T-helper 17 cell (primary cell): ENCODE measurements around the gene TNS2. TPM values are rescaled to one million over a fixed set of nuclear protein-coding genes. Genes with fewer than 3 reads are reported as not detected.

Source experiments
- ATAC-seq: fragments of 150-1000 bp; cut with Tn5 transposase; 2 replicates; pipeline ENCODE4 v1.10.0; 2021; ENCODE audit warnings: mild to moderate bottlenecking, moderate library complexity
- DNase-seq, 3 donors: peaks; one replicate each; pipeline versions ENCODE4 v3.0.0 to v3.0.0-alpha.2; 2020 to 2021
- H3K9me3 ChIP-seq: one replicate; pipeline ENCODE4 v1.7.0; 2013; ENCODE audit warnings: low read length, mild to moderate bottlenecking; ENCODE audit not compliant: control insufficient read depth, poor library complexity, severe bottlenecking
- H3K27ac Mint-ChIP-seq: one replicate; pipeline ENCODE4 v1.8.0; 2022; ENCODE audit warnings: mild to moderate bottlenecking, moderate library complexity, mixed read lengths
- H3K27me3 Mint-ChIP-seq: one replicate; pipeline ENCODE4 v1.8.0; 2022; ENCODE audit warnings: mixed read lengths
- H3K36me3 Mint-ChIP-seq: one replicate; pipeline ENCODE4 v1.8.0; 2022; ENCODE audit warnings: low read depth, mixed read lengths
- H3K4me1 Mint-ChIP-seq: one replicate; pipeline ENCODE4 v1.8.0; 2022; ENCODE audit warnings: mild to moderate bottlenecking, mixed read lengths
- H3K4me3 Mint-ChIP-seq: one replicate; pipeline ENCODE4 v1.8.0; 2022; ENCODE audit warnings: mild to moderate bottlenecking, moderate library complexity, mixed read lengths
- total RNA-seq, 4 donors: library from RNA in 2 of 4; stranded (reverse) in 2 of 4; gene quantifications; one replicate each; pipeline ENCODE4 v1.2.3 and lab custom pipeline; 2022 to 2026

TNS2 gene
- total RNA-seq, 2 donors from 2014 or later: 1.4 to 3.1 TPM

DNA sequence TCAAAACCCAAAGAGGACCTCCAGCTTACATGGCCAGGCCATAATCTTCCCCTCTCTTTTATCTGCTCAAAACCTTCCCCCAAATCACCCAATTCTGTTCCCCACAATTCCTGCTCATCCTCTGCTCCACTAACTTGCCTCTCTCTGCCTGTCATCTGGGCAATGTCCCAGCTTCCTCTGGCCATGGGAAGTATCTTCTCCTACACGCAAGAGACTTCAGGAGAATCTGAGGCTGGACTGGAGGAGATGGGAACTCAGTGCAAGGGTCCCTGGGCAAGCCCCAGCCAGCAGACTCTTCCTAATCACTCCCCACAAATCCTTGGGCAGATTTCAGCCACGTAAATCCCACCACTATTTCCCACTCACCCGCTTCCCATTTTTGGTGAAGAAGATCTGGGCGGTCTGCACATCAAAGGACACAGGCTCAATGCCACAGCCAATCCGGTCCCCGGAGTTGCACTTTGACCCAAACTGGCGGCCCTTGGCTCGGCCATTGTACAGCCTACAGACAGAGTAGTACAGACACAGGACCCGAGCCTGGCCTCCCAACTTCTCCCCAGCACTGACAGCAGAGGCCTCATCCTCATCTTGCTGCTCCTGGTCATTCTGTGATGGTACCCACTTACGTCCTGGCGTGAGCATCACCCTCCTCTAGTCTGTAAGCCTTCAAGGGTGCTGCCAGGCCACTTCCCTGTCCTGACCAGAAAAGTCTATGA lies 24.6 kb downstream of the TNS2 start:
- no peaks in the 10 kb centered on the region for H3K27me3 Mint-ChIP-seq
- H3K27ac Mint-ChIP-seq: peak overlapping the region; percentile 37
- H3K36me3 Mint-ChIP-seq: peaks cover 10% of the 10 kb centered on the region
- DNase-seq: no peak
- H3K4me3 Mint-ChIP-seq: no peak overlapping the region
- no peaks in the 10 kb centered on the region for H3K9me3 ChIP-seq
- peaks cover 42% of the 10 kb centered on the region for H3K4me1 Mint-ChIP-seq
- ATAC-seq: no peak

DNA sequence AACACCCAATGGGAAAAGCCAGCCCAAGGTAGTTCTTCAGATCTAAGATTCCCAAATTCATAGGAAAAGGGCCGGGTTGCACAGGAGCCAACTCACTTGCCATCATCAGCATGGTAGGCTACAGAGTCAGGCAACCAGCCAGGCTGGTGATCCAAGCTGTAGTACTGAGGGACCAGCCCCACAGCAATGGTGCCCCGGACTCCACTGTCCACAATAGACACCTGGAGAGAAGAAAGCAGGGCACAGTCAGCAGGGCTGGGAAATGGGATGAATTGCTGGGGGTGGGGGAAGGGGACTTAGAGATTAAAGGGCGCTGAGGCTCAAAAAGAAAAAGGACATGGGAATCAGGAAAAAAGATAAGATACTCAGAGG lies 25.1 kb downstream of the TNS2 start:
- peaks cover 10% of the 10 kb centered on the region for H3K36me3 Mint-ChIP-seq
- ATAC-seq: no peak
- DNase-seq: no peak
- H3K4me3 Mint-ChIP-seq: no peak overlapping the region
- no peaks in the 10 kb centered on the region for H3K9me3 ChIP-seq
- H3K4me1 Mint-ChIP-seq: peaks cover 46% of the 10 kb centered on the region
- no peak overlapping the region for H3K27ac Mint-ChIP-seq
- no peaks in the 10 kb centered on the region for H3K27me3 Mint-ChIP-seq

DNA sequence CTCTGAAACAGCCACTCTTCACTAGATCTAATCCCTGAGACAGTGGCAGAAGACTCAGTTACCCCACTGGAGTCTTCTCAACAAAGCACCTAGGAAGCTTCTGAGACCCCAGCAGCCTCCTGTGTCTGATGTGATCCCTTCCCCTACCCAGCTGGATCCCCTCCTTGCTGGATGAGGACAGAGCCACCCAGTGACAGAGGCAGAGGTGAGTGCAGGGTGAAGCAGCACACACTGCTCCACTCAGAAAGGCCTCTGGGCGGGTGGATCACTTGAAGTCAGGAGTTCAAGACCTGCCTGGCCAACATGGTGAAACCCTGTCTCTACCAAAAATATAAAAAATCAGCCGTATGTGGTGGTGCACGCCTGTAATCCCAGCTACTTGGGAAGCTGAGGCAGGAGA lies 26.6 kb downstream of the TNS2 start:
- no peak for ATAC-seq
- H3K27ac Mint-ChIP-seq: peak overlapping the region; percentile 88
- H3K9me3 ChIP-seq: no peaks in the 10 kb centered on the region
- H3K36me3 Mint-ChIP-seq: peaks cover 10% of the 10 kb centered on the region
- no peak overlapping the region for H3K4me3 Mint-ChIP-seq
- peaks cover 41% of the 10 kb centered on the region for H3K4me1 Mint-ChIP-seq
- DNase-seq: no peak
- H3K27me3 Mint-ChIP-seq: no peaks in the 10 kb centered on the region

DNA sequence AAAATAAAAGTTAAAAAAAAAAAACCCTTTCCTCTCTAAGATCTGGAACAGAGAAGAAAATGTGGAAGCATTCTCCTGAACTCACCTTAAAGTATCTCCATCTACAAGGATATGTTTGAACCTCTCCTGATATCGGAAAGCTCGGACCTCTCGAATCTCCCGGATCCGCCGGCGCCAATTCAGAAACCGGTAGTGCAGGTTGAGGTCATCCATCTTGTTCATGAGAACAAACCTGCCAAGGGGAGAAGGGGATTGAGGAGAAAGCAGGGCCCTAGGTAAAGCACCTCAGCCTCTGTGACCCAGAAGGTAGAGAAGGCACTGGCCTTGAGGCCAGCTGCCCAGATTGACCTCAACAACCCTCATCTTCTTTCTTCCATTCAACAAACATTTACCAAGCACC lies 27.2 kb downstream of the TNS2 start:
- H3K9me3 ChIP-seq: no peaks in the 10 kb centered on the region
- Mint-ChIP-seq H3K4me3 (no peak overlapping the region), H3K4me1 (peaks cover 38% of the 10 kb centered on the region), H3K27me3 (no peaks in the 10 kb centered on the region), H3K27ac (peak overlapping the region; percentile 88), H3K36me3 (peaks cover 10% of the 10 kb centered on the region)
- ATAC-seq: no peak
- no peak for DNase-seq

DNA sequence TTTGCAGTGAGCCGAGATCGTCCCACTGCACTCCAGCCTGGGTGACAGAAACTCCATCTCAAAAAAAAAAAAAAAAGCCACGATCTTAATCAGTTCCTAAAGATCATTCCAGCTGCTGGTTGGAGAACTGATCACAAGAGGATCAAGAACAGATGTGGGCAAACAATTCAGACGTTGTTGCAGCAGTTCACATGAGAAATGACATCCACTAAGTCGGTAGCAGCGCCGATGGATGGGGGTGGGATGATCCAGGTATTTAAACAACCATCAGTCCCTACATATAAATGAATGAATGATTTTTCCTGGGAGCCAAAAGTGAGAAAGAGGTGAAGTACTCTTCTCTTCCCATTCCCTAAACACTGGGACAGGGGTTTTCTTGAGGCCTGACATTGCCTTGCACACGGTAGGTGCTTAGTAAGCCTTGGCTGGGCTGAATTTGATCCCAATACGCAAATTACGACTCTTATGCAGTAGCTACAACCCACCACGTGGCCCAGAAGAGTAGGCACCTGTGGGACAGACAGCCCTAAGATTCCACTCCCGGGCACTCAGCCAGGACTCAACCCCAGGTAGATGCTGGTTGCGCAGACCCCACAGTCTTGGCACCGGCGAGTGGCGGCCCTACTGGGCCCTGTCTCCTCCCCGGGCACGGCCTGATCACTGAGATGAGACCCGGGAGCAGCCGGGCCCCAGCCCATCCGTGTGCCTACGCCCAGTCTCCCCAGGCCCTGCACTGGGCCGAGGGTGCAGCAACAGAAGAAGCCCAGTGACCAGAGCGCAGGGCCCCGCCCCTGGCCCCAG lies 28.8 kb downstream of the TNS2 start:
- ATAC-seq: peak; percentile 52
- H3K4me1 Mint-ChIP-seq: peaks cover 34% of the 10 kb centered on the region
- DNase-seq: no peak
- peak overlapping the region; percentile 98 for H3K4me3 Mint-ChIP-seq
- peaks cover 10% of the 10 kb centered on the region for H3K36me3 Mint-ChIP-seq
- H3K9me3 ChIP-seq: no peaks in the 10 kb centered on the region
- H3K27me3 Mint-ChIP-seq: no peaks in the 10 kb centered on the region
- H3K27ac Mint-ChIP-seq: peak overlapping the region; percentile 88

DNA sequence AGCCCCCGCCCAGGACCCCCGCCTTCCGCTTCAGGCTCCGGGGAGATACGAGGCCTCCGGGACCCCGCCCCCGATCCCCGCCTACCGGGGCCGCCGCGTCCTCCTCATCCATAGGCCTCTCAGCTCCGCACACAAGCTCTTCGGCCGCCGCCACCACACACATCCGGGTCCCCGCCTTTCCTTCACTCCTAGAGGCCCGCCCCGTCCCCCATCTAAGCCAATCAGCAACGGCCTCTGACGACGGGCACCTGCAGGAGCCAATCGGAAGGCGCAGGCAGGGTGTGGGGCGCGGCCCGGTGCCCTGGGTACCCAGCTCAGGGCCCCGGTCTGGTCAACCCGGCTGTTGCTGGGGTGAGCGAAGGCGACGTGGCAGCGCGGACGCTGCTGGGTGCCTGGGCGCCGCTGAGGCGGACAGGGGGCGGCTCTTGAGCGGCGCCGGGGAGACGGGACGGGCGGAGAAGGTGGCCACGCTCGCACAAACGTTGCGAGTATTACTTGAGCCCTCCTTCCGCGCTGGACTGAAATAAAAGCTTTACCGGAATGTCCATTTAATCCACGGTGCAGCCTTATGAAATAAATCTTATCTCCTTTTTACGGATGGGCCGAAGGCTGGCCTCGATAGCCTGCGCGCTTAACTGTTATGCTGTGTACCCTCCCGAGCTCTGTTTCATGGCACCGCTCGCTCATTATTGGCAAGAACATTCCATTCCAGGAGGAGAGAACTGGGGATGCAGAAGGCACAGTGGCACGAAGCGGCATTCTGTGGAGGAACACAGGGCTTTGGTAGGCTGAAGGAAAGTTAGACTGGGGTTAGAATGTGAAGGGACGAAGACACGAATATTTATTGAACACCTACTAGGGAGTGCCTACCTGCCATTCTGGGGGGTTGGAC lies 29.6 kb downstream of the TNS2 start, which contains the start of gene SPRYD3:
SPRYD3 (minus strand) TSS at position 165 of the 892 bp plus-strand sequence; CDS start at position 108, 57 bp downstream.
- Mint-ChIP-seq H3K36me3 (peaks cover 10% of the 10 kb centered on the region), H3K4me1 (peaks cover 30% of the 10 kb centered on the region), H3K27ac (peak within 1 kb of the TSS; percentile 88), H3K27me3 (no peaks in the 10 kb centered on the region), H3K4me3 (peak within 1 kb of the TSS; percentile 98)
- H3K9me3 ChIP-seq: no peaks in the 10 kb centered on the region
- ATAC-seq (peak; percentile 97), DNase-seq (peak; percentile 94 to 97 (median 96))

DNA sequence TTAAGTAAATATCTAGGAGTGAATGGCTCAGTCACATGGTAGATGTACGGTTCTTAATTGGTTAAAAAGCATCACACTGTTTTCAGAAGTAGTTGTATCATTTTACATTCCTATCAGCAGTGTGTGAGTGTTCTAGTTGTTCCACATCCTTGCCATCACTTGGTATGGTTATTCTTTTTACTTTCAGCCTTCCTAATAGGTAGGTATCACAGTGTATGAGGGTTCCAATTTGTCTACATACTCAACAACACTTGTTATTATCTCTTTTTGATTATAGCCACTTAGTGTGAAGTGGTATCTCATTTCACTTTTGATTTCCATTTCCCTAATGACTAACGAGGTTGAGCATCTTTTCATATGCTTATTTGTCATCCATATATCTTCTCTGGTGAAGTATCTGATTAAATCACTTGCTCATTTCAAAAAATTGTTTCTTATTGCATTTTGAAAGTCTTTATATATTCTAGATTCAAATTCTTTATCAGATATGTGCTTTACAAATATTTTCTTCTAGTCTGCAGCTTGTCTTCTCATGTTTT lies 32.8 kb downstream of the TNS2 start:
- no peak overlapping the region for H3K27ac Mint-ChIP-seq
- no peaks in the 10 kb centered on the region for H3K9me3 ChIP-seq
- H3K27me3 Mint-ChIP-seq: peaks cover 13% of the 10 kb centered on the region
- no peak overlapping the region for H3K4me3 Mint-ChIP-seq
- no peak for DNase-seq
- no peak for ATAC-seq
- peaks cover 13% of the 10 kb centered on the region for H3K4me1 Mint-ChIP-seq
- H3K36me3 Mint-ChIP-seq: peaks cover 5% of the 10 kb centered on the region

DNA sequence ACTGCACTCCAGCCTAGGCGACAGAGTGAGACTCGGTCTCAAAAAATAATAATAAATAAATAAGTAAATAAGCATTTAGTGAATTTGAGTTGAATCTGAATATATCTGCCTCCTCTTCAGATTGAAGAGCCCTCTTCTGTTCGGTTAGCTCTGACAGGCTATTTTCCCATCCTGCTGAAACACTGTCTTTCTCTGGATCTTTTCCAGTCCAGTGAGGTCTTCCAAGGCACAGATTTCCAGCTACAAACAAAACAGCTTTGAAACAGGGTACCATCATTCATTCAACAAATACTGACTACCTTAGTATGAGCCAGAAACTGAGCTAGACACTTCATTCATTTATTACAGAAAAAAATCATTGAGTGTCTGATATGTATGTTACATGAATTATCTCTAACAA lies 36.5 kb downstream of the TNS2 start:
- Mint-ChIP-seq H3K27ac (no peak overlapping the region), H3K4me3 (no peak overlapping the region), H3K4me1 (no peaks in the 10 kb centered on the region), H3K27me3 (peaks cover 18% of the 10 kb centered on the region), H3K36me3 (peaks cover 2% of the 10 kb centered on the region)
- ATAC-seq (no peak), DNase-seq (no peak)
- H3K9me3 ChIP-seq: no peaks in the 10 kb centered on the region

DNA sequence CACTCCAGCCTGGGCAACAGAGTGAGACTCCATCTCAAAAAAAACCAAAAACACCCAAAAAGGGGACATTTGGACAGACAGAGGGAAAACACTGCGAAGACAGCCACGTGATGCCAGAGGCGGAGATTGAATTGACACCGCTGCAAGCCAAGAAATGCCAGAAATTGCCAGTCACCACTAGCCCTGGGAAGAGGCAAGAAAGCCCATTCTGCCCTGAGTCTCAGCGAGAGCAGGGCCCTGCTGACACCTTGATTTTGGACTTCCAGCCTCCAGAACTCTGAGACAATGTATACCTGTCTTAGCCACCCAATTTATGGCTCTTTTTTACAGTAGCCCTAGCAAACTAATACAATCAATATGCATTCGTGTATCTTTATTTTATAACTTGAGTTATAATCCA lies 40.2 kb downstream of the TNS2 start:
- Mint-ChIP-seq H3K36me3 (peaks cover 2% of the 10 kb centered on the region), H3K27ac (no peak overlapping the region)
- no peak for ATAC-seq

DNA sequence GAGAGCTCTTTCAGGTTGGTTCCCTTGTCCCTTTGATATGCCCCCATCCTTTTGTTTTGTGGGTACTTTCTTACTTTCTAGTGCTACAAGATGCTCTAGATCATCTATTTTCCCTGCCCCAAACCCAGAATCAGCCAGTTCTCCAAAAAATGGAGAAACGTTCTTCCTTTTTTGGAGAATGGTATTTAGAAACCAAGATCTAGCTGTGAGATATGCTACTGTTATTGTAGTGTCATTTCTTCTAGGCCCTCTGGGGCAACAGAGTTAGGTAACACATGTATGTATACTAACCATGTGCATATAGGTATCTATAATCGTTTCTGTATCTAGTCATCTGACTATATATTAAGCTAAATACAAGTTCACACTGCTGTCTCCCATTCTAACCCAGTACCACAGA lies 40.7 kb downstream of the TNS2 start:
- Mint-ChIP-seq H3K27me3 (peaks cover 22% of the 10 kb centered on the region), H3K4me3 (no peak overlapping the region), H3K4me1 (peaks cover 4% of the 10 kb centered on the region), H3K36me3 (peaks cover 2% of the 10 kb centered on the region), H3K27ac (no peak overlapping the region)
- no peaks in the 10 kb centered on the region for H3K9me3 ChIP-seq
- ATAC-seq (no peak), DNase-seq (no peak)

More for the DNA sequence above, 40.2 kb downstream of the TNS2 start:
- peaks cover 24% of the 10 kb centered on the region for H3K27me3 Mint-ChIP-seq
- peaks cover 4% of the 10 kb centered on the region for H3K4me1 Mint-ChIP-seq
- DNase-seq: no peak
- H3K9me3 ChIP-seq: no peaks in the 10 kb centered on the region
- no peak overlapping the region for H3K4me3 Mint-ChIP-seq

DNA sequence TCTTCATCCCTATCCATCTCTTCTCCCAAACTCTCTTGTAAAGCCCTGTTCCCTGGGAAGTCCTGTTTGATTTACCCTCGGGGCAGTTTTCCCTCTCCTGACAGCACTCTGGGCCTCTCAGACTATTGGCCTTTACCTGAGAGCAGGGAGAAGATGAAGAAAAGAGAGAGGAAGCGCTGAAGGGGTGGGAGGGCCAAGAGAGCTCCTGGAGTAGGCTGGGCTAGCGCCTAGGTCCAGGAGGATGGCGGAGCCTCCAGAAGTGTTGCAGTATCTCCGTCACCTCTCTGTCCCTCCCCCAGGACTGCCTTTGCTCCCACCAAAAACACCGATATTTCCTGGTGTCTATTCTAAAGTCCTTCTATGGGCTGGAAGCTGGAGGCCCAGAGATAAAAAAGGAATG lies 41.9 kb downstream of the TNS2 start:
- DNase-seq: no peak
- no peaks in the 10 kb centered on the region for H3K9me3 ChIP-seq
- H3K27me3 Mint-ChIP-seq: peaks cover 16% of the 10 kb centered on the region
- no peak overlapping the region for H3K4me3 Mint-ChIP-seq
- H3K4me1 Mint-ChIP-seq: peaks cover 5% of the 10 kb centered on the region
- peaks cover 2% of the 10 kb centered on the region for H3K36me3 Mint-ChIP-seq
- ATAC-seq: no peak
- H3K27ac Mint-ChIP-seq: no peak overlapping the region

DNA sequence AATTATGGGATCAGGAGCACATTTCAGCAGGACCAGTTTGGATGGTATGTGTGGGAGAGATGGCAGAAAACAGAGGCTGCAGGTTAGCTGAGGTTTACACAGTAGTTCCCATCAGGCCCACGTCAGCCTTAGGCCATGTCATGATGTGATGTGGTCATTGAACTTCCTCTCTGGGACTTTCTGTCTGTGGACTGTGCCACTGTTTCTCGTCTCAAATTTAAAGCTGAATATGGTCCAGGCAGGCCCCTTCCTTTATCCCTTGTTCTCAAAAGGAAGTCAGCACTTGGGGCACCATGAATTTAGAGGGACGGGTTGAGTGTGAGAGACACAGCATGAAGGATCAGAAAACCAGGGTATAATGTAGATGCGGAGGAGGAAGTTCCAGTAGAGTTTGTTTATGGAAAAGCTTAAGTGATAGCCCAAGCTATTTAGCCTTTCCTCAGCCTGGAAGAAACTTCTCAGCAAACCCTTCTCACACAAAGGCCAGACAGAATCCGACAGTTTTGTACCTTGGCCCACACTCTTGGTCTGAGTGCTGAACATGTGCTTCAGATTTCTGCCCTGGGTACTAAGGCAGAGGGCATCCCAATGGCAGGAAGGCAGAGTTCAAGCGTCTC lies 44.0 kb downstream of the TNS2 start:
- H3K4me1 Mint-ChIP-seq: peaks cover 20% of the 10 kb centered on the region
- H3K9me3 ChIP-seq: no peaks in the 10 kb centered on the region
- DNase-seq (no peak), ATAC-seq (no peak)
- peaks cover 10% of the 10 kb centered on the region for H3K27me3 Mint-ChIP-seq
- peak overlapping the region; percentile 36 for H3K4me3 Mint-ChIP-seq
- peaks cover 2% of the 10 kb centered on the region for H3K36me3 Mint-ChIP-seq
- no peak overlapping the region for H3K27ac Mint-ChIP-seq
